AG09319 (cell line): ENCODE data around the gene MTA1.
A peak's percentile ranks its signal among the peaks of the same experiment; 100 is the strongest.

ENCODE experiments used
- DNase-seq: peaks from one replicate; pipeline ENCODE4 v3.0.0-alpha.2; 2010; ENCODE audit warnings: low read depth; ENCODE audit errors: extremely low read depth
- TF ChIP-seq, protein P1 (sequence below): IDR thresholded peaks from 2 replicates; pipeline ENCODE4 v1.5.1; 2011; ENCODE audit warnings: low read depth, mild to moderate bottlenecking, inconsistent platforms, low read length, moderate library complexity

The MTA1 gene

DNA sequence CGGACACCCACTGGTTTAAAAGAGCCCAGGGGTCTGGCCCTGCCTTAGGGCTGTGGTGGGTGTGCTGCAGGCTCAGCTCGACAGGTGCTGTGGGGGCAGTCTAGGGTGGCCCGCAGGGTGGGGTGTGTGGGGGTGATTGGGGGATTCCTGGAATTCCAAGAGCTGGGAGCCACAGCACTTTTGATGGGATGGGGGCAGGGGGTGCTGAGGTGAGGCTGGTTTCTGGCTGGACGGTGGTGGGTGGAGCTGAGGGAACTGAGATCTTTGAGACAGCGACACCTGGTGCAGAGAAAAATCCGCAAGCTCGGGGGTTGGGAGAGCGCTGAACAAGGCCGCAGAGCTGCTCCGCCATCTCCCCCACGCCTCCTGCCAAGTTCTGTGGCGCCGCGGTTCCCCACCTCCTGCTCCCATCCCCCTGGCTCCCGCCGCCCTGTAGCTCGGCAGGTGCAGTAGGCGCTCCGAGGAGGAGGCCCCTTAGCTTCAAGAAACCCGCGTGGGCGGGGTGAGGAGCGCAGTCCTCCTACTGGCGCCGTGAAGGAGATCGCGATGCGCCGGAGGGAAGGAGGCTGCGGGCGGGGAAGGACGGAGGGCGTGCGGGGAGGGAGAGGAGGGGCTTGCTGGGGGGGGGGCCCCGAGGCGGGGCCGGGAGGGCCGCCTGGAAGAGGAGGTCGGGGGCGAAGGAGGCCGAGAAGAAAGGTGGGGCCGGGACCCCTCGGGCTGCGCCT, 70.1 kb downstream of the MTA1 start:
- TF ChIP-seq, protein P1, sequence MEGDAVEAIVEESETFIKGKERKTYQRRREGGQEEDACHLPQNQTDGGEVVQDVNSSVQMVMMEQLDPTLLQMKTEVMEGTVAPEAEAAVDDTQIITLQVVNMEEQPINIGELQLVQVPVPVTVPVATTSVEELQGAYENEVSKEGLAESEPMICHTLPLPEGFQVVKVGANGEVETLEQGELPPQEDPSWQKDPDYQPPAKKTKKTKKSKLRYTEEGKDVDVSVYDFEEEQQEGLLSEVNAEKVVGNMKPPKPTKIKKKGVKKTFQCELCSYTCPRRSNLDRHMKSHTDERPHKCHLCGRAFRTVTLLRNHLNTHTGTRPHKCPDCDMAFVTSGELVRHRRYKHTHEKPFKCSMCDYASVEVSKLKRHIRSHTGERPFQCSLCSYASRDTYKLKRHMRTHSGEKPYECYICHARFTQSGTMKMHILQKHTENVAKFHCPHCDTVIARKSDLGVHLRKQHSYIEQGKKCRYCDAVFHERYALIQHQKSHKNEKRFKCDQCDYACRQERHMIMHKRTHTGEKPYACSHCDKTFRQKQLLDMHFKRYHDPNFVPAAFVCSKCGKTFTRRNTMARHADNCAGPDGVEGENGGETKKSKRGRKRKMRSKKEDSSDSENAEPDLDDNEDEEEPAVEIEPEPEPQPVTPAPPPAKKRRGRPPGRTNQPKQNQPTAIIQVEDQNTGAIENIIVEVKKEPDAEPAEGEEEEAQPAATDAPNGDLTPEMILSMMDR, result peak; percentile 64
- DNase-seq, result peak; percentile 48

DNA sequence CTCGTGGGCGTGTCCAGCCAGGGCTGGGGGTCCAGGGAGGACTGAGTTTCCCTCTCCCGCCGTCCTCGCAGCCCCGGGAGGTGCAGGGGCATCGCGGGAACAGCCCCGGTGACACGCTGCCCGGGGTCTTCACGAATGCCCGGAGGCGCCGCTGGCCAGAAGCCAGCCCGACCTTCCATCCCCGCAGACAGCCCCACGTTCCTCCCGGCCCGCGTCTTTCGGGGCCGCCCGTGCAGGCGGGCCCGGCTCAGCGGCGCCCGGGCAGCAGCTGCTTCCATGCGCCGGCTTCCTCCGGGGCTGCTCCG, 70.6 kb downstream of the MTA1 start:
- TF ChIP-seq, protein P1, result no peak
- no peak for DNase-seq

DNA sequence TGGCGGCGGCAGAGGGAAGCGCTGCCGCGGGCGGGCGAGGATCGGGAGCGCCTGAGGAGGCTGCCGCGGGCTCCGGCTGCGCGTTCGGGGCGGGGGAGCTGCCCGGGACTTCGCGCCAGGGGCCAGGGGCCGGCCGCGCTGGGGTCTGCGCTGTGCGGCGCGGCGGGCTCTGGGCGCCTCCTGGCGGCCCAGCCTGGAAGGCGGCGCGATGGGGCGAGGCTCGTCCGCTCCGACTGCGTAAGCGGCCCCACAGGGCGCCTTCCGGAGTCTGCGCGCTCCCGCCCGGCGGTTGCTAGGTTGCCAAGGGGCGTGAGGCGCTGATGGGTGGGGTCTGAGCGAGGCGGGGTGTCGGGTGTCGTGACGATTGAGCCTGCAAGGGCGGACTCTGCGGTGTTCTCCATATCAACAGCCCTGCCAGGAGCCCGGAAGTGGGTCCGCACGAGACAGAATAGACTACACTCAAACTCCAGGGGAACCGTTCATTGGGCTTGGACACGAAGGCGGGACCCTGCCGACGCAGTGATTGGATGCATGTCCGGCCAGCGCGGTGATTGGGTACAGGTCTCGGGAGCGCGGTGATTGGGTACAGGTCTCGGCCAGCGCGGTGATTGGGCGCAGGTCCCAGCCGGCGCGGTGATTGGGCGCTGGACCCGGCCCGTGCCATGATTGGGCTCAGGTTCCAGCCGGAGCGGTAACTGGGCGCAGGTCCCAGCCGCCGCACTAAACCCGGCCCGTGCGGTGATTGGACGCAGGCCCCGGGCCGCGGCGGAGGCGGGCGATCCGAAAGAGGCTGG, 71.1 kb downstream of the MTA1 start, which contains the start of gene TEDC1:
Gene TEDC1 (plus strand): TSS at position 675 of the 794 bp plus-strand sequence. CDS start 130 bp downstream, outside the sequence.
- TF ChIP-seq, protein P1, result peak; percentile 53

DNA sequence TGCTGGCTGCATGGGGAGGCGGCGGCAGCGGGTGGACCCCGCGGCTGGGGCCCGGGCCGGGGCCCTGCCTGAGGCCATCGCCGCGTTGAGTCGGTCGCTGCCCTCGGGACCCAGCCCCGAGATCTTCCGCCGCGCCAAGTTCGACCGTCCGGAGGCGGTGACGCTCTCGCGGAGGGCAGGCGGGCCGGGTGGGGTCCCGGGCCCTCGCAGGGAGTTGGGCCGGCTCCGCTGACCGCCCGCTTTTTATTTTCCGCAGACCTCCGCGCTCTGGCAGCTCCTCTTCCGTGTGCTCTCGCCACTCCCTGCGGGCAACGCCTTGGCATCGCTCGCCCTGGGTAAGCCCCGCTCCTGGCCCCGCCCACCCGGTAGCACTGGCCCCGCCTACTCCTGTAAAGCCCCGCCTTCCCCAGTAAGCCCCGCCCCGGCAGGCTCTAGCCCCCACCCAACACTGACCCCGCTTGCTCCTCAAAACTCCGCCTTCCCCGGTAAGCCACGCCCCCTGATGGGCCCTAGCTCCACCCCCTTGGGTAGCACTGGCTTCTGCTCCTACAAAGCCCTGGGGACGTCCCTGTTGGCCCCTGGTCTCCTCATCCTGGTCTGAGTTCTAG, 71.8 kb downstream of the MTA1 start:
- DNase-seq, result no peak
- TF ChIP-seq, protein P1, result no peak

More for the DNA sequence above, 71.1 kb downstream of the MTA1 start, which contains the start of gene TEDC1:
- peak; percentile 100 for DNase-seq

DNA sequence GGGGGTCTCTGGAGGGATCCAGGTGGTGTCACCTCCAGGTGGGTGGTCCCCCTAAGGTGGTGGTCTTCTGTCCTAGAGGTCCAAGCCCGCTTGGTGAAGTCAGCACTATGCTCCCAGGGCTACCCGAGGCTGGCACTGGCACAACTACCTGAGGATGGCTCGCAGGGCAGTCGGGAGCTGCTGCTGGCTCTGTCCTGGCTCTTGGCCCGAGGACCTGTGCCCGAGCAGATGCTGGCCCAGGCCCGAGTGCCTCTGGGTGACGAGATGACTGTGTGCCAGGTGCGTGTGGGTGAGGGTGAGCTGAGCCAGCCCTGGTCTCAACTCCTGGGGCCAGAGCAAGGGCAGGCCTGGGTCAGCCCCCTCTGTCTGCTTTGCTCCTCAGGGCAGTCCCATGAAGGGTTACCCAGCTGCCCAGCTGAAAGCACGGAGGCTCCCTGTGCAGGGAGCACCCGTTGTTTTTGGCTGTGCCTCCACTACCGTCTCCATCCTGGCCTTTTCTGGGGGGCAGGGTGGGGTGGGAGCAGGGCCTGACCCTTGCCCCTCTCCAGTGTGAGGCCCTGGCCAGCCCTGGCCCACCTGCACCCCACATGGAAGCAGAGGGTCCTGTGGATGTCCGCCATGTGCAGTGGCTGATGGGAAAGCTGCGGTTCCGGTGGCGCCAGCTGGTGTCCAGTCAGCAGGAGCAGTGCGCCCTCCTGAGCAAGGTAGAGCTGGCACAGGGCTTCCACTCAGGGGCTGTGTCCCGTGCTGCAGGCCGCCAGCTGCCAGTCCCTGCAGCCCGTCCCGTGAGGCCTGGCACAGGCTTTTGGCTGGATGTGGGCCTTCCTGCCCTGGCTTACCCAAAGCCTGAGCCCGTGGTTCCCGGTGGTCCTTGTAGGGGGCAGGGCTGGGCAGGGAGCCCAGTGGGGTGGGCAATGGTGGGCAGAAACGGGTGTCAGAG, 72.7 kb downstream of the MTA1 start:
- DNase-seq, result no peak
- TF ChIP-seq, protein P1, result no peak

DNA sequence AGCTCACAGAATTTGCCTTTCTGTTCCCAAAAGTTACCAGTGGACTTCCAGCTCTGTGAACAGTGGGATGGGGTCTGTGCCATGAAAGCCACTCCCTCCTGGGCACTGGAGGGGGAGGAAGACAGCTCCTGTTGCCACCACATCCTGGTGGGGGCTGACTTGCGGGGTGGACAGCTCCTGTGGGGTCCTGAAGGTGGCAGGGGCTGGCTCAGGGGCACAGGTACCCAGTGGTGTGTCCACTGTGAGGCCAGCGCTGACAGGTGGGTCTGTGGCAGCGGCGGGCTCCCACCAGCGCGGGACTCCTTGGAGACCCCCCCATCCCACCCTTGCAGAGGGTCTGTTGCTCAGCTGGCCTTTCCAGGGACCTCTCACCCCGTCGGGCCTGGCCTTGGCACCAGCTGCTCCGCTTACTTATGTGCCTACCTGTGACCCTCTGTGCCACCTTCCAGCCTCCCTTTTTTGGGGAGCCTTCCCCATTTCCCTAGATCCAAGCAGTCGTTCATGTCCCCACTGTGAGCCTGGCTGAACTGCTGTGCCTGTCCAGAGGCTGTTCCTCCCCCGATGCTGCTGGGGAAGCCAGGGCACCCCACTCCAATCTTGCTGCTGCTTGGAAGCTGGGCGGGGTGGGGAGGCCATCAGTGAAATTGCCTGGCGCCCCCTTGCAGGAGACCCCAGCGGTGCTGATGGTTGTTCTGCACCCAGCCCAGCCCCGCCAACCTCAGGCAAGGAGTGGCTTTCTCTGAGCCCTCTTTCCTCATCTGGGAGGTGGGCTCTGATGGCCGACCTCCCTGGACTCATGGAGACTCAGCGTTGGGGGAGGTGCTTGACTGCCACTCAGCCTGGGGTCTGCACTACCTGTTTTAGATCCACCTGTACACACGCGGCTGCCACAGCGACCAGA, 73.6 kb downstream of the MTA1 start:
- TF ChIP-seq, protein P1, result no peak

More for the DNA sequence above, 73.6 kb downstream of the MTA1 start:
- DNase-seq, result no peak
